HepG2 (cell line): ENCODE results near the gene CDK13. TPM values are rescaled to one million over a fixed set of nuclear protein-coding genes. Genes with fewer than 3 reads are reported as not detected.

Experiments
- NFE2L1 ChIP-seq: sonication (generic); formaldehyde crosslinking; IDR thresholded peaks from 2 replicates; pipeline ENCODE4 v1.4.0; 2020; ENCODE audit warnings: missing genetic modification reagents, mild to moderate bottlenecking, borderline replicate concordance
- ONECUT2 ChIP-seq: sonication (generic); formaldehyde crosslinking; IDR thresholded peaks from 2 replicates; pipeline ENCODE4 v1.4.0; 2020; ENCODE audit warnings: missing genetic modification reagents
- PHF5A ChIP-seq: IDR thresholded peaks from one replicate; pipeline ENCODE4 v1.6.1; 2018; ENCODE audit warnings: low read depth, missing genetic modification reagents; ENCODE audit not compliant: unreplicated experiment
- ZNF143 ChIP-seq: sonication (generic); formaldehyde crosslinking; IDR thresholded peaks from 2 replicates; pipeline ENCODE4 v1.4.0; 2020; ENCODE audit warnings: missing genetic modification reagents
- ZNF563 ChIP-seq: sonication (generic); formaldehyde crosslinking; IDR thresholded peaks from 2 replicates; pipeline ENCODE4 v1.8.0; 2022; ENCODE audit warnings: mild to moderate bottlenecking, moderate library complexity, missing genetic modification reagents
- ZNF577 ChIP-seq: sonication (generic); formaldehyde crosslinking; IDR thresholded peaks from 2 replicates; pipeline ENCODE4 v1.4.0; 2020; ENCODE audit warnings: mild to moderate bottlenecking, low read depth, missing genetic modification reagents, borderline replicate concordance
- ZNF850 ChIP-seq: sonication (generic); formaldehyde crosslinking; conservative IDR thresholded peaks from 2 replicates; pipeline ENCODE4 v1.9.0; 2021; ENCODE audit warnings: mild to moderate bottlenecking, missing genetic modification reagents
- polyA plus RNA-seq, 8 experiments: library from polyadenylated mRNA; depleted of rRNA in 3 of 8; stranded (reverse) in 7 of 8; unstranded in 1 of 8; fragments of >200 nt; fragmentation: Illumina TruSeq in 4 of 8; extraction: Trizol in 4 of 8; gene quantifications; 2 replicates each; pipeline versions ENCODE4 v1.2.1 to v1.2.3, GENCODE V29; 2011 to 2016; ENCODE audit warnings: low read depth in 4 of 8, missing spikeins in 1 of 8, mixed read lengths in 1 of 8; ENCODE audit not compliant: insufficient read depth in 1 of 8
- total RNA-seq, 5 experiments: library from RNA; depleted of rRNA; stranded (reverse); fragments of >200 nt; fragmentation: Illumina TruSeq; extraction: Trizol; gene quantifications; 2 replicates each; pipeline ENCODE4 v1.2.3, GENCODE V29; 2016; ENCODE audit warnings: low read depth in 1 of 5
- TF ChIP-seq, protein P1 (sequence below): sonication (generic); formaldehyde crosslinking; conservative IDR thresholded peaks from 2 replicates; pipeline ENCODE4 v1.4.0; 2020; ENCODE audit warnings: missing genetic modification reagents
- TF ChIP-seq, protein P2 (sequence below): IDR thresholded peaks from 2 replicates; pipeline ENCODE4 v1.6.1; 2016; ENCODE audit warnings: mild to moderate bottlenecking
- TF ChIP-seq, protein P3 (sequence below), 2 experiments: sonication (generic) in 1 of 2; formaldehyde crosslinking in 1 of 2; IDR thresholded peaks; 2 replicates each; pipeline versions ENCODE4 v1.6.1 to v1.9.0; 2014 to 2022; ENCODE audit warnings: antibody characterized with exemption in 1 of 2, borderline replicate concordance in 1 of 2, inconsistent platforms in 1 of 2, low read depth in 1 of 2, missing genetic modification reagents in 1 of 2
- TF ChIP-seq, protein P4 (sequence below): sonication (generic); formaldehyde crosslinking; IDR thresholded peaks from 2 replicates; pipeline ENCODE4 v1.4.0; 2020; ENCODE audit warnings: mild to moderate bottlenecking, missing genetic modification reagents
- TF ChIP-seq, protein P5 (sequence below): sonication (generic); formaldehyde crosslinking; IDR thresholded peaks from 2 replicates; pipeline ENCODE4 v1.9.0; 2022; ENCODE audit warnings: low read depth, missing genetic modification reagents
- TF ChIP-seq, protein P6 (sequence below): sonication (generic); formaldehyde crosslinking; IDR thresholded peaks from 2 replicates; pipeline ENCODE4 v1.4.0; 2020; ENCODE audit warnings: missing genetic modification reagents

The CDK13 gene
- total and polyA plus RNA-seq, 2 of the 13 experiments (the other 11 are each of a cell fraction or from before 2014, with no cell fraction given) = 21.0 to 40.9 TPM

DNA sequence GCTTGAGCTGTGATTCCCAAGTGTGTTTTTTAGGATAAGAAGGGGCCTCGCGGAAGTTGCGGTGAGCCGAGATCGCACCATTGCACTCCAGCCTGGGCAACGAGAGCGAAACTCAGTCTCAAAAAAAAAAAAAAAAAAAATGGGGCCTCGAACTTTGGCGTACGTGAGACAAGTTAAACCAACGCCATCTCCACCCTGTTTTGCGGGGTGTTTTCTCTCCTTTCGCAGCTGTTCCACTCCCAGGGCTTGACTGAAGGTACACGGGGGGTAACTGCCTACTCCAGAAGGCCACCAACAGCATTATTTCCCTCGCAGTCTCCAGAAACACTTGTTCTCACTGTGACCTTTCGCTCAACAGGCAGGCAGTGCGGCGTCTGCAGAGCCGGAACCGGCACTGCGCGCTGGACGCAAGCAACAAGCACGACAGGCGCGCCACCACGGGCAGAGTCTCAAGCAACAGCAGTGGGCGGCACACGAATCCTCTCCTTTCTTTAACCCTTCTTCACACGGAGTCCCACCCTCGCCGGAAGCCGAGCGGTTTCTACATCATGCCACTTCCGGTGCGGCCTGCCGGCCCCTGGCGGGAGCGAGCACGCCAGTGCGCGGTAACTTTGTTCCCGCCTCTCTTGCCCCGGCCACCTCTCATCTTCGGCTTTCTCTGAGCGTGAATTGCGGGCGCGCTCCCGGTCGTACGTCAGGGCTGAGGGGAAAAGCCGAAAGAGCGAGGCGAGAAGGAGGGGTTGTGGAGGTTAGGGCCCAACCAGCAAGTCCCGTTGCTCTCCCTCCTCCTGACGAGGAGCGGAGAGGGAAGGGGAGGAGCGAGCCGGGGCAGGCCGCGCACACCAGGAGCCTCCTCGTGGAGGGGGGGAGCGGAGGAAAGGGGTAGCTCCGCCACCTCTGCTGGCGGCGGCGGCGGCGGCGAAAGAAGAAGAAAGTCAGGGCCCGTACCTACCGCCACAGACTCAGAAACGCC lies 814 bp upstream of the CDK13 start (continued):
- TF ChIP-seq, protein P1, sequence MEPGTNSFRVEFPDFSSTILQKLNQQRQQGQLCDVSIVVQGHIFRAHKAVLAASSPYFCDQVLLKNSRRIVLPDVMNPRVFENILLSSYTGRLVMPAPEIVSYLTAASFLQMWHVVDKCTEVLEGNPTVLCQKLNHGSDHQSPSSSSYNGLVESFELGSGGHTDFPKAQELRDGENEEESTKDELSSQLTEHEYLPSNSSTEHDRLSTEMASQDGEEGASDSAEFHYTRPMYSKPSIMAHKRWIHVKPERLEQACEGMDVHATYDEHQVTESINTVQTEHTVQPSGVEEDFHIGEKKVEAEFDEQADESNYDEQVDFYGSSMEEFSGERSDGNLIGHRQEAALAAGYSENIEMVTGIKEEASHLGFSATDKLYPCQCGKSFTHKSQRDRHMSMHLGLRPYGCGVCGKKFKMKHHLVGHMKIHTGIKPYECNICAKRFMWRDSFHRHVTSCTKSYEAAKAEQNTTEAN (CRISPR knock-in tag) = 0 out of 2 replicates have a peak, but pooled peaks have one; percentile 16
- TF ChIP-seq PHF5A (CRISPR knock-in tag) = no peak
- TF ChIP-seq, protein P2, sequence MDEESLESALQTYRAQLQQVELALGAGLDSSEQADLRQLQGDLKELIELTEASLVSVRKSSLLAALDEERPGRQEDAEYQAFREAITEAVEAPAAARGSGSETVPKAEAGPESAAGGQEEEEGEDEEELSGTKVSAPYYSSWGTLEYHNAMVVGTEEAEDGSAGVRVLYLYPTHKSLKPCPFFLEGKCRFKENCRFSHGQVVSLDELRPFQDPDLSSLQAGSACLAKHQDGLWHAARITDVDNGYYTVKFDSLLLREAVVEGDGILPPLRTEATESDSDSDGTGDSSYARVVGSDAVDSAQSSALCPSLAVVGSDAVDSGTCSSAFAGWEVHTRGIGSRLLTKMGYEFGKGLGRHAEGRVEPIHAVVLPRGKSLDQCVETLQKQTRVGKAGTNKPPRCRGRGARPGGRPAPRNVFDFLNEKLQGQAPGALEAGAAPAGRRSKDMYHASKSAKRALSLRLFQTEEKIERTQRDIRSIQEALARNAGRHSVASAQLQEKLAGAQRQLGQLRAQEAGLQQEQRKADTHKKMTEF (CRISPR knock-in tag) = peak; percentile 88
- TF ChIP-seq, protein P3, sequence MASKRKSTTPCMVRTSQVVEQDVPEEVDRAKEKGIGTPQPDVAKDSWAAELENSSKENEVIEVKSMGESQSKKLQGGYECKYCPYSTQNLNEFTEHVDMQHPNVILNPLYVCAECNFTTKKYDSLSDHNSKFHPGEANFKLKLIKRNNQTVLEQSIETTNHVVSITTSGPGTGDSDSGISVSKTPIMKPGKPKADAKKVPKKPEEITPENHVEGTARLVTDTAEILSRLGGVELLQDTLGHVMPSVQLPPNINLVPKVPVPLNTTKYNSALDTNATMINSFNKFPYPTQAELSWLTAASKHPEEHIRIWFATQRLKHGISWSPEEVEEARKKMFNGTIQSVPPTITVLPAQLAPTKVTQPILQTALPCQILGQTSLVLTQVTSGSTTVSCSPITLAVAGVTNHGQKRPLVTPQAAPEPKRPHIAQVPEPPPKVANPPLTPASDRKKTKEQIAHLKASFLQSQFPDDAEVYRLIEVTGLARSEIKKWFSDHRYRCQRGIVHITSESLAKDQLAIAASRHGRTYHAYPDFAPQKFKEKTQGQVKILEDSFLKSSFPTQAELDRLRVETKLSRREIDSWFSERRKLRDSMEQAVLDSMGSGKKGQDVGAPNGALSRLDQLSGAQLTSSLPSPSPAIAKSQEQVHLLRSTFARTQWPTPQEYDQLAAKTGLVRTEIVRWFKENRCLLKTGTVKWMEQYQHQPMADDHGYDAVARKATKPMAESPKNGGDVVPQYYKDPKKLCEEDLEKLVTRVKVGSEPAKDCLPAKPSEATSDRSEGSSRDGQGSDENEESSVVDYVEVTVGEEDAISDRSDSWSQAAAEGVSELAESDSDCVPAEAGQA (IDR thresholded peaks at IDR 0.05; ENCODE audit: low read depth) = no peak
- TF ChIP-seq, protein P3 (CRISPR knock-in tag; IDR thresholded peaks at IDR 0.05; ENCODE audit: borderline replicate concordance) = no peak
- TF ChIP-seq ONECUT2 = no peak
- TF ChIP-seq ZNF563 (CRISPR knock-in tag) = no peak
- TF ChIP-seq NFE2L1 = no peak
- TF ChIP-seq ZNF143 = peak; percentile 62
- TF ChIP-seq, protein P4, sequence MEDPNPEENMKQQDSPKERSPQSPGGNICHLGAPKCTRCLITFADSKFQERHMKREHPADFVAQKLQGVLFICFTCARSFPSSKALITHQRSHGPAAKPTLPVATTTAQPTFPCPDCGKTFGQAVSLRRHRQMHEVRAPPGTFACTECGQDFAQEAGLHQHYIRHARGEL (CRISPR knock-in tag) = no peak
- TF ChIP-seq, protein P5, sequence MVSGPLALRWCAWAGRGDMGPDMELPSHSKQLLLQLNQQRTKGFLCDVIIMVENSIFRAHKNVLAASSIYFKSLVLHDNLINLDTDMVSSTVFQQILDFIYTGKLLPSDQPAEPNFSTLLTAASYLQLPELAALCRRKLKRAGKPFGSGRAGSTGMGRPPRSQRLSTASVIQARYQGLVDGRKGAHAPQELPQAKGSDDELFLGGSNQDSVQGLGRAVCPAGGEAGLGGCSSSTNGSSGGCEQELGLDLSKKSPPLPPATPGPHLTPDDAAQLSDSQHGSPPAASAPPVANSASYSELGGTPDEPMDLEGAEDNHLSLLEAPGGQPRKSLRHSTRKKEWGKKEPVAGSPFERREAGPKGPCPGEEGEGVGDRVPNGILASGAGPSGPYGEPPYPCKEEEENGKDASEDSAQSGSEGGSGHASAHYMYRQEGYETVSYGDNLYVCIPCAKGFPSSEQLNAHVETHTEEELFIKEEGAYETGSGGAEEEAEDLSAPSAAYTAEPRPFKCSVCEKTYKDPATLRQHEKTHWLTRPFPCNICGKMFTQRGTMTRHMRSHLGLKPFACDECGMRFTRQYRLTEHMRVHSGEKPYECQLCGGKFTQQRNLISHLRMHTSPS (CRISPR knock-in tag) = peak; percentile 59; the same call in 1 of the 2 replicates
- TF ChIP-seq ZNF577 (CRISPR knock-in tag) = no peak
- TF ChIP-seq, protein P6, sequence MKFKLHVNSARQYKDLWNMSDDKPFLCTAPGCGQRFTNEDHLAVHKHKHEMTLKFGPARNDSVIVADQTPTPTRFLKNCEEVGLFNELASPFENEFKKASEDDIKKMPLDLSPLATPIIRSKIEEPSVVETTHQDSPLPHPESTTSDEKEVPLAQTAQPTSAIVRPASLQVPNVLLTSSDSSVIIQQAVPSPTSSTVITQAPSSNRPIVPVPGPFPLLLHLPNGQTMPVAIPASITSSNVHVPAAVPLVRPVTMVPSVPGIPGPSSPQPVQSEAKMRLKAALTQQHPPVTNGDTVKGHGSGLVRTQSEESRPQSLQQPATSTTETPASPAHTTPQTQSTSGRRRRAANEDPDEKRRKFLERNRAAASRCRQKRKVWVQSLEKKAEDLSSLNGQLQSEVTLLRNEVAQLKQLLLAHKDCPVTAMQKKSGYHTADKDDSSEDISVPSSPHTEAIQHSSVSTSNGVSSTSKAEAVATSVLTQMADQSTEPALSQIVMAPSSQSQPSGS = peak; percentile 88
- TF ChIP-seq ZNF850 (CRISPR knock-in tag) = no peak
